Gastrocnemius medialis (tissue), 4 donors: ENCODE data around the gene UTY.

Source experiments
- CTCF ChIP-seq, 5 experiments: fragments of 450-650 bp in 3 of 5; fragments of 200-600 bp in 2 of 5; sonication (generic) in 2 of 5; IDR thresholded peaks in 4 of 5; conservative IDR thresholded peaks in 1 of 5; 1 replicate in 4 of 5; 2 replicates in 1 of 5; pipeline ENCODE4 v1.5.1; 2016 to 2019; ENCODE audit warnings: antibody characterized with exemption in 5 of 5, mild to moderate bottlenecking in 3 of 5, moderate library complexity in 3 of 5
- POLR2A ChIP-seq, 2 donors: fragments of 450-650 bp; IDR thresholded peaks; one replicate each; pipeline ENCODE4 v1.6.1; 2017; ENCODE audit warnings: antibody characterized with exemption in 2 of 2, mild to moderate bottlenecking in 2 of 2, moderate library complexity in 2 of 2

- TF ChIP-seq CTCF (IDR thresholded peaks at IDR 0.05 in 4 of 5, conservative IDR thresholded peaks at IDR 0.05 in 1 of 5): no peak
- no peak for TF ChIP-seq POLR2A (IDR thresholded peaks at IDR 0.05)
Measured at GRCh38 chrY:13205214-13205613, 274.6 kb downstream of the UTY start.
